Measurements from ENCODE around the gene ELMO1. TPM values are rescaled to one million over a fixed set of nuclear protein-coding genes. Genes with fewer than 3 reads are reported as not detected.

Gene ELMO1
- total RNA-seq, 1 experiment from 2014 or later = 1.1 TPM

DNA sequence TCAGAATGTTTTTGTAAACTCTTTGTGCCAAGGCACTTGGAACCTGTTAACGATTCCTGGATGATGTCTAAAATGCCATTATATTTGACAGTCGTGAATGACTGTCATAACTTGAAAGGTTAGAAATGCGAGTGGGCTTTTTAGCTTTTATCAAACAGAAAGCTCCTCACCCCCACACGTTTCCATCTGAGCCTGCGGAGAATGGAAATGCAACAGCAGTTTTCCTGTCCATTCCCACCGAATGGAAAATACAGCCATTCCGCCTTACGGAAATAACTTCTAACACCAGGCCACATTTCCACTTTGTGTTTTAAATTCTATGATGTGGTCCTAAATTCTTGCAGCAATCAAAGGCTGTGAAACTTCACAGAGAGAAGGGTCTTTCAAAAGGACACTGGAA is 83.8 kb downstream of the ELMO1 start:
- no peaks in the 10 kb centered on the region for H3K4me1 ChIP-seq (ENCODE audit: control insufficient read depth in 1 of 2, insufficient read depth in 2 of 2, low read length in 2 of 2)
- no peak for ATAC-seq
- CTCF ChIA-PET = no interaction called here
- no peak overlapping the region for H3K4me3 ChIP-seq (replicated peaks in 1 of 2; ENCODE audit: low read depth in 1 of 2, low read length in 2 of 2)
- no peak for TF ChIP-seq POLR2AphosphoS5 (IDR thresholded peaks at IDR 0.05; ENCODE audit: low read depth, low read length)
- TF ChIP-seq SRF (IDR thresholded peaks at IDR 0.05; ENCODE audit: low read depth) = no peak
- TF ChIP-seq, protein P1, sequence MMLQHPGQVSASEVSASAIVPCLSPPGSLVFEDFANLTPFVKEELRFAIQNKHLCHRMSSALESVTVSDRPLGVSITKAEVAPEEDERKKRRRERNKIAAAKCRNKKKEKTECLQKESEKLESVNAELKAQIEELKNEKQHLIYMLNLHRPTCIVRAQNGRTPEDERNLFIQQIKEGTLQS (IDR thresholded peaks at IDR 0.05) = no peak
- TF ChIP-seq, protein P2, sequence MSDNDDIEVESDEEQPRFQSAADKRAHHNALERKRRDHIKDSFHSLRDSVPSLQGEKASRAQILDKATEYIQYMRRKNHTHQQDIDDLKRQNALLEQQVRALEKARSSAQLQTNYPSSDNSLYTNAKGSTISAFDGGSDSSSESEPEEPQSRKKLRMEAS (IDR thresholded peaks at IDR 0.05) = no peak
- no peak for TF ChIP-seq EGR1 (IDR thresholded peaks at IDR 0.05; ENCODE audit: low read depth)
- no peak for TF ChIP-seq RAD21 (IDR thresholded peaks at IDR 0.05; ENCODE audit: low read depth)
- TF ChIP-seq, protein P3, sequence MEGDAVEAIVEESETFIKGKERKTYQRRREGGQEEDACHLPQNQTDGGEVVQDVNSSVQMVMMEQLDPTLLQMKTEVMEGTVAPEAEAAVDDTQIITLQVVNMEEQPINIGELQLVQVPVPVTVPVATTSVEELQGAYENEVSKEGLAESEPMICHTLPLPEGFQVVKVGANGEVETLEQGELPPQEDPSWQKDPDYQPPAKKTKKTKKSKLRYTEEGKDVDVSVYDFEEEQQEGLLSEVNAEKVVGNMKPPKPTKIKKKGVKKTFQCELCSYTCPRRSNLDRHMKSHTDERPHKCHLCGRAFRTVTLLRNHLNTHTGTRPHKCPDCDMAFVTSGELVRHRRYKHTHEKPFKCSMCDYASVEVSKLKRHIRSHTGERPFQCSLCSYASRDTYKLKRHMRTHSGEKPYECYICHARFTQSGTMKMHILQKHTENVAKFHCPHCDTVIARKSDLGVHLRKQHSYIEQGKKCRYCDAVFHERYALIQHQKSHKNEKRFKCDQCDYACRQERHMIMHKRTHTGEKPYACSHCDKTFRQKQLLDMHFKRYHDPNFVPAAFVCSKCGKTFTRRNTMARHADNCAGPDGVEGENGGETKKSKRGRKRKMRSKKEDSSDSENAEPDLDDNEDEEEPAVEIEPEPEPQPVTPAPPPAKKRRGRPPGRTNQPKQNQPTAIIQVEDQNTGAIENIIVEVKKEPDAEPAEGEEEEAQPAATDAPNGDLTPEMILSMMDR (IDR thresholded peaks at IDR 0.05 in 2 of 3, conservative IDR thresholded peaks at IDR 0.05 in 1 of 3; ENCODE audit: borderline replicate concordance in 1 of 3, insufficient read depth in 1 of 3, low read depth in 2 of 3, low read length in 2 of 3) = no peak
- no peak for TF ChIP-seq JUND (IDR thresholded peaks at IDR 0.05)
- TF ChIP-seq ZNF274 (IDR thresholded peaks at IDR 0.05; ENCODE audit: low read depth, low read length) = no peak
- H3K79me2 ChIP-seq (ENCODE audit: insufficient read depth, low read length) = no peaks in the 10 kb centered on the region
- RAD21 ChIA-PET (ENCODE audit: low non-redundant PET in 1 of 2, low total read pairs in 2 of 2, uncharacterized antibody in 2 of 2, unreplicated experiment in 2 of 2) = no interaction called here
- no peak overlapping the region for H3K9ac ChIP-seq (ENCODE audit: low read length)
- intact Hi-C loops (cut with micrococcal nuclease) = no loop called here
- H3K9me2 ChIP-seq (ENCODE audit: insufficient read depth) = no peaks in the 10 kb centered on the region
- no peak overlapping the region for H3K27ac ChIP-seq (ENCODE audit: low read depth, low read length)
- H3K4me2 ChIP-seq (ENCODE audit: low read length) = no peak overlapping the region
- no peaks in the 10 kb centered on the region for H4K20me1 ChIP-seq (ENCODE audit: insufficient read depth)
- no peak overlapping the region for H2AFZ ChIP-seq (ENCODE audit: low read depth, low read length, poor library complexity, severe bottlenecking)
- POLR2A ChIA-PET = no interaction called here
- H3K27me3 ChIP-seq (ENCODE audit: insufficient read depth, low read length) = peaks cover 15% of the 10 kb centered on the region
- BruUV-seq (replicated peaks) = no TSS peak
- H3K36me3 ChIP-seq (ENCODE audit: control insufficient read depth in 1 of 2, insufficient read depth in 2 of 2, low read length in 2 of 2) = no peaks in the 10 kb centered on the region
- no peak for DNase-seq (ENCODE audit: low read depth, low spot score)
- no peaks in the 10 kb centered on the region for H3K9me3 ChIP-seq (ENCODE audit: control insufficient read depth in 1 of 2, insufficient read depth in 1 of 2, low read depth in 1 of 2, low read length in 2 of 2)
